Suprapubic skin (tissue), 4 donors: ENCODE data around the gene ADAMTS16.

Experiments
- CTCF ChIP-seq, 2 donors: fragments of 200-600 bp in 1 of 2; fragments of 450-650 bp in 1 of 2; sonication (generic) in 1 of 2; IDR thresholded peaks; one replicate each; pipeline ENCODE4 v1.5.1; 2016 to 2019; ENCODE audit warnings: antibody characterized with exemption in 2 of 2, mild to moderate bottlenecking in 1 of 2, moderate library complexity in 1 of 2
- POLR2A ChIP-seq, 2 donors: fragments of 450-650 bp; IDR thresholded peaks; one replicate each; pipeline ENCODE4 v1.6.1; 2017; ENCODE audit warnings: antibody characterized with exemption in 2 of 2, mild to moderate bottlenecking in 2 of 2, moderate library complexity in 2 of 2
- POLR2AphosphoS5 ChIP-seq, 3 donors: sonication (generic); formaldehyde crosslinking; IDR thresholded peaks; one replicate each; pipeline ENCODE4 v1.6.1; 2017; ENCODE audit warnings: antibody characterized with exemption in 3 of 3

- TF ChIP-seq CTCF (IDR thresholded peaks at IDR 0.05) (no peak), POLR2A (IDR thresholded peaks at IDR 0.05) (no peak), POLR2AphosphoS5 (IDR thresholded peaks at IDR 0.05) (no peak)
These were observed 222.9 kb downstream of the ADAMTS16 start for GRCh38 chr5:5363045-5363444.
